GM18858 (cell line): ENCODE measurements around the gene CDYL.
"Not testable (repeated sequence)": the region's sequence is repeated elsewhere in the genome, so short reads cannot be mapped to it uniquely, and the experiment has no call there.

Source experiments
- ATAC-seq: cut with Tn5 transposase; IDR thresholded peaks from one replicate; pipeline ENCODE4 v1.9.1; 2021; ENCODE audit not compliant: unreplicated experiment

The CDYL gene

GRCh38 chr6:4803343-4803744 lies 27.1 kb downstream of the CDYL start:
- ATAC-seq = no peak

- no peak for ATAC-seq
These were observed 27.9 kb downstream of the CDYL start for GRCh38 chr6:4804095-4804494.

GRCh38 chr6:4805553-4806336 lies 29.5 kb downstream of the CDYL start:
- no peak for ATAC-seq

- ATAC-seq = no peak
These were observed 30.1 kb downstream of the CDYL start for GRCh38 chr6:4806337-4806725.

- no peak for ATAC-seq
These were observed 30.6 kb downstream of the CDYL start for GRCh38 chr6:4806791-4807190.

- ATAC-seq = no peak
These were observed 32.2 kb downstream of the CDYL start for GRCh38 chr6:4808396-4808795.

GRCh38 chr6:4809999-4810918 lies 34.1 kb downstream of the CDYL start:
- no peak for ATAC-seq

- ATAC-seq = no peak
These were observed 35.9 kb downstream of the CDYL start for GRCh38 chr6:4812068-4812467.

- ATAC-seq = no peak
These were observed 36.9 kb downstream of the CDYL start for GRCh38 chr6:4813055-4813454.

GRCh38 chr6:4814212-4814611 lies 38.0 kb downstream of the CDYL start:
- ATAC-seq = no peak

- ATAC-seq = no peak
These were observed 38.8 kb downstream of the CDYL start for GRCh38 chr6:4814987-4815386.

GRCh38 chr6:4815584-4815983 lies 39.4 kb downstream of the CDYL start:
- no peak for ATAC-seq

GRCh38 chr6:4816904-4817303 lies 40.7 kb downstream of the CDYL start:
- no peak for ATAC-seq

- ATAC-seq = no peak
These were observed 41.3 kb downstream of the CDYL start for GRCh38 chr6:4817551-4817950.

GRCh38 chr6:4818272-4818938 lies 42.2 kb downstream of the CDYL start:
- no peak for ATAC-seq

- ATAC-seq = no peak
These were observed 43.6 kb downstream of the CDYL start for GRCh38 chr6:4819706-4820283.

- ATAC-seq = no peak
These were observed 44.6 kb downstream of the CDYL start for GRCh38 chr6:4820704-4821276.

- no peak for ATAC-seq
These were observed 46.3 kb downstream of the CDYL start for GRCh38 chr6:4822476-4822875.

- no peak for ATAC-seq
These were observed 52.0 kb downstream of the CDYL start for GRCh38 chr6:4828187-4828698.

- ATAC-seq = no peak
These were observed 52.9 kb downstream of the CDYL start for GRCh38 chr6:4829089-4829488.

- ATAC-seq = not testable (repeated sequence)
These were observed 59.3 kb downstream of the CDYL start for GRCh38 chr6:4835540-4835939.
